ENCODE results near the gene KLHL33.
A peak's percentile ranks its signal among the peaks of the same experiment; 100 is the strongest.

KLHL33 gene

DNA sequence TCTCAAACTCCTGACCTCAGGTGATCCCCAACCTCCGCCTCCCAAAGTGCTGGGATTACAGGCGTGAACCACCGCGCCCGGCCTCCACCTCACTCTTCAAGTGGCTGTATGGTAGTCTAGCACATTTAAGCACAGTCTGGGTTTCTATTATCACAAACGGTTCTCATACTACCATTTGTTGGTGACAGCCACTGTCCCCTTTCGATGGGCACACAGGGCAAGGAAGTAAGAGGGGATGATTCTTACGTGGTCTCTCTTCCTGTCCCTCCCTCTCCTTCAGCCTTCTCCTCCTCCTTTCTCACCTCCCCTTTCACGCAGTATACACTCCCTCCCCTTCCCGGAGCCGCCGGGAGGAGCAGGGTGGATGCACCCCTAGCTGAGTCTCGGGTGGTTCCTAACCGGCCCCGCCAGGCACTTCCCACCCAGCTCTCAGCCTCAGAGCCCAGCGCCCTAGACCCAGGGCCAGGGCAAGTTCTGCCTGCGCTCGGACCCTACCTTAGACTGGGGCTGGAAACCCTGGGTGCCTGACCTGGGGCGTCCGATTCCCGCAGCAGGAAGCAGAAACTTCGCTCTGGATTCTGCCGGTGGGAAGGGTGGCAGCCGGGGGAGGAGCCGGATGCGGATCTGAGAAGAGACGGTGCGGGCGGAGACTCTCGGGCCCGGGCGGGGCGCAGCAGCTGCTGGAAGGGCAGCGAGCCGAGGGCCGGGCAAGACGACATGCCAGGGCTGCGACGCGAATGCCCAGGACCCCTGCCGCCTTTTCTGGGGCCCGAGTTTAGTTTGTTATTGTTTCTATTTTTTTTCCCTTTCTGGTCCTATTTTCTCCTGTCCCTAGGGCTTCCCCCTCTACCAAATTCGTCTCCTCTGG is 22.9 kb downstream of the KLHL33 start, which contains the start of gene TEP1:
TSS of gene TEP1 (minus strand) at position 626 of the 868 bp plus-strand sequence. CDS start 5,062 bp downstream, outside the sequence.
- H2AFZ ChIP-seq (ENCODE audit: low read length): peak within 1 kb of the TSS; percentile 85
- no peaks in the 10 kb centered on the region for H3K9me3 ChIP-seq (replicated peaks; ENCODE audit: insufficient read depth, low read length)
- no peaks in the 10 kb centered on the region for H3K27me3 ChIP-seq (replicated peaks; ENCODE audit: insufficient read depth, low read length)
- peak within 1 kb of the TSS; percentile 86 for H3K4me3 ChIP-seq (ENCODE audit: low read length)
- peak within 1 kb of the TSS; percentile 94 for H3K4me2 ChIP-seq (ENCODE audit: low read depth, low read length)
- peak; percentile 17 for DNase-seq
- TF ChIP-seq EZH2phosphoT487 (IDR thresholded peaks at IDR 0.05; ENCODE audit: low read length) (no peak), EZH2 (optimal IDR thresholded peaks at IDR 0.05; ENCODE audit: low read depth, low read length) (no peak)
- TF ChIP-seq, protein P1, sequence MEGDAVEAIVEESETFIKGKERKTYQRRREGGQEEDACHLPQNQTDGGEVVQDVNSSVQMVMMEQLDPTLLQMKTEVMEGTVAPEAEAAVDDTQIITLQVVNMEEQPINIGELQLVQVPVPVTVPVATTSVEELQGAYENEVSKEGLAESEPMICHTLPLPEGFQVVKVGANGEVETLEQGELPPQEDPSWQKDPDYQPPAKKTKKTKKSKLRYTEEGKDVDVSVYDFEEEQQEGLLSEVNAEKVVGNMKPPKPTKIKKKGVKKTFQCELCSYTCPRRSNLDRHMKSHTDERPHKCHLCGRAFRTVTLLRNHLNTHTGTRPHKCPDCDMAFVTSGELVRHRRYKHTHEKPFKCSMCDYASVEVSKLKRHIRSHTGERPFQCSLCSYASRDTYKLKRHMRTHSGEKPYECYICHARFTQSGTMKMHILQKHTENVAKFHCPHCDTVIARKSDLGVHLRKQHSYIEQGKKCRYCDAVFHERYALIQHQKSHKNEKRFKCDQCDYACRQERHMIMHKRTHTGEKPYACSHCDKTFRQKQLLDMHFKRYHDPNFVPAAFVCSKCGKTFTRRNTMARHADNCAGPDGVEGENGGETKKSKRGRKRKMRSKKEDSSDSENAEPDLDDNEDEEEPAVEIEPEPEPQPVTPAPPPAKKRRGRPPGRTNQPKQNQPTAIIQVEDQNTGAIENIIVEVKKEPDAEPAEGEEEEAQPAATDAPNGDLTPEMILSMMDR (IDR thresholded peaks at IDR 0.05; ENCODE audit: low read length): no peak
- H3K79me2 ChIP-seq (ENCODE audit: low read length): peaks cover 14% of the 10 kb centered on the region
- H3K9me2 ChIP-seq (replicated peaks; ENCODE audit: insufficient read depth, low read length): no peaks in the 10 kb centered on the region
- H3K4me1 ChIP-seq (ENCODE audit: low read length): no peaks in the 10 kb centered on the region; the same call in 1 of the 2 replicates
- no peaks in the 10 kb centered on the region for H4K20me1 ChIP-seq (ENCODE audit: insufficient read depth, low read length)
- peak within 1 kb of the TSS; percentile 66; the same call in 1 of the 2 replicates for H3K27ac ChIP-seq (ENCODE audit: low read length)
- H3K36me3 ChIP-seq (replicated peaks; ENCODE audit: insufficient read depth, low read length): no peaks in the 10 kb centered on the region
- H3F3A ChIP-seq (ENCODE audit: insufficient read depth, low read length): no peaks in the 10 kb centered on the region; the same call in 1 of the 2 replicates
- peak within 1 kb of the TSS; percentile 68 for H3K9ac ChIP-seq (ENCODE audit: low read length)

DNA sequence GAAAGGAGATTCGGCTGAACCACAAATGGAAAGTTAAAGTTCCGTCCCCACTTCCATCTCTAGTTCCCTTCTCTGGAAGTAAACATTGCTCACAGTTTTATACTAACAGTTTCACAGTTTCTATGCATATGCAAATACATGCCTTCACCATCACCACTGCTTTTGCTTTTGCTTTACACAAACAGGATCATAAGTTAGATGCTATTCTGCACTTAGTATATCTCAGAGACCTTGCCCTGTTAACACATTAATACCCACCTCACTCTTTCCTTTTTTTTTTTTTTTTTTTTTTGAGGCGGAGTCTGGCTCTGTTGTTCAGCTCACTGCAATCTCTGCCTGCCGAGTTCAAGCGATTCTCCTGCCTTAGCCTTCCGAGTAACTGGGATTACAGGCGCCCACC is 23.6 kb downstream of the KLHL33 start:
- no peaks in the 10 kb centered on the region for H3K9me2 ChIP-seq (replicated peaks; ENCODE audit: insufficient read depth, low read length)
- TF ChIP-seq EZH2phosphoT487 (IDR thresholded peaks at IDR 0.05; ENCODE audit: low read length): no peak
- TF ChIP-seq, protein P1 (IDR thresholded peaks at IDR 0.05; ENCODE audit: low read length): no peak
- no peak for TF ChIP-seq EZH2 (optimal IDR thresholded peaks at IDR 0.05; ENCODE audit: low read depth, low read length)
- H2AFZ ChIP-seq (ENCODE audit: low read length): no peak overlapping the region
- peak overlapping the region; percentile 66; the same call in 1 of the 2 replicates for H3K27ac ChIP-seq (ENCODE audit: low read length)
- H3K79me2 ChIP-seq (ENCODE audit: low read length): peaks cover 14% of the 10 kb centered on the region
- H3K4me2 ChIP-seq (ENCODE audit: low read depth, low read length): peak overlapping the region; percentile 94; the same call in 1 of the 2 replicates
- H4K20me1 ChIP-seq (ENCODE audit: insufficient read depth, low read length): no peaks in the 10 kb centered on the region
- H3F3A ChIP-seq (ENCODE audit: insufficient read depth, low read length): no peaks in the 10 kb centered on the region; the same call in 1 of the 2 replicates
- H3K9ac ChIP-seq (ENCODE audit: low read length): peak overlapping the region; percentile 68; the same call in 1 of the 2 replicates
- no peaks in the 10 kb centered on the region for H3K9me3 ChIP-seq (replicated peaks; ENCODE audit: insufficient read depth, low read length)
- peak; percentile 15 for DNase-seq
- H3K36me3 ChIP-seq (replicated peaks; ENCODE audit: insufficient read depth, low read length): no peaks in the 10 kb centered on the region
- H3K4me1 ChIP-seq (ENCODE audit: low read length): no peaks in the 10 kb centered on the region; the same call in 1 of the 2 replicates
- H3K4me3 ChIP-seq (ENCODE audit: low read length): peak overlapping the region; percentile 86
- no peaks in the 10 kb centered on the region for H3K27me3 ChIP-seq (replicated peaks; ENCODE audit: insufficient read depth, low read length)

DNA sequence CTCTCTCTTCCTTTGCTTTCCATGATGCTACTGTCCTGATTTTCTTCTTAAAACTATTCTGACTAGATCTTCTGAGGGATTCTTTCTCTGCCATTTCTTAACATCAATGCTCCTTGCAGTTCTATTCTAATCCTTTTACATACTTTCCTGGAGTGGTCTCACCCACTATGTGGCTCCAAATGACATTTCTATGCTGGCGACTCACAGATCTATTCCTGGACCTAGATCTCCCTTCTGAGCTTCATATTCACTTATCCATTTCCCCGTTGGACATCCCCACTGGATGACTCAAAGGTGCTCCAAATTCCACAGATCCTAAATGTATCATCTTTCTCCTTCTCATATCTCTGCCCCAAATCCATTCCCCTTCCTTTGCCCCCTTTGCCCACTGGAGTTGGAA is 26.7 kb downstream of the KLHL33 start:
- no peak for DNase-seq
- no peak overlapping the region for H3K4me2 ChIP-seq (ENCODE audit: low read depth, low read length)

More for the DNA sequence above, 26.7 kb downstream of the KLHL33 start:
- H3K4me3 ChIP-seq (ENCODE audit: low read length): no peak overlapping the region
- TF ChIP-seq EZH2 (optimal IDR thresholded peaks at IDR 0.05; ENCODE audit: low read depth, low read length) (no peak), EZH2phosphoT487 (IDR thresholded peaks at IDR 0.05; ENCODE audit: low read length) (no peak)
- TF ChIP-seq, protein P1 (IDR thresholded peaks at IDR 0.05; ENCODE audit: low read length): no peak
- H3K9ac ChIP-seq (ENCODE audit: low read length): no peak overlapping the region
- H3K27me3 ChIP-seq (replicated peaks; ENCODE audit: insufficient read depth, low read length): no peaks in the 10 kb centered on the region
- no peaks in the 10 kb centered on the region for H4K20me1 ChIP-seq (ENCODE audit: insufficient read depth, low read length)
- no peaks in the 10 kb centered on the region for H3K9me2 ChIP-seq (replicated peaks; ENCODE audit: insufficient read depth, low read length)
- no peaks in the 10 kb centered on the region; the same call in 1 of the 2 replicates for H3F3A ChIP-seq (ENCODE audit: insufficient read depth, low read length)
- H3K9me3 ChIP-seq (replicated peaks; ENCODE audit: insufficient read depth, low read length): no peaks in the 10 kb centered on the region
- H3K36me3 ChIP-seq (replicated peaks; ENCODE audit: insufficient read depth, low read length): no peaks in the 10 kb centered on the region
- no peak overlapping the region for H2AFZ ChIP-seq (ENCODE audit: low read length)
- H3K4me1 ChIP-seq (ENCODE audit: low read length): no peaks in the 10 kb centered on the region
- H3K79me2 ChIP-seq (ENCODE audit: low read length): peaks cover 14% of the 10 kb centered on the region
- H3K27ac ChIP-seq (ENCODE audit: low read length): no peak overlapping the region

All from MM.1S (cell line).